GM12878 (cell line): ENCODE measurements around the gene TOX2. TPM values are rescaled to one million over a fixed set of nuclear protein-coding genes. Genes with fewer than 3 reads are reported as not detected.

Source experiments
- ATAC-seq: fragments of 200-7000 bp; cut with Tn5 transposase; 3 replicates; pipeline ENCODE4 v1.9.1; 2020; ENCODE audit warnings: mild to moderate bottlenecking, moderate library complexity
- BruUV-seq: library from RNA; stranded (reverse); fragments of 400-500 nt; replicated peaks from 2 replicates; lab custom pipeline; 2021; lab: Mats Ljungman, UMichigan
- CTCF ChIA-PET: fragments of 300-600 bp; sonication (Branson Sonifier 250); formaldehyde crosslinking; extraction: SDS; loops from one replicate; lab custom pipeline; 2021; ENCODE audit warnings: inconsistent platforms; lab: Yijun Ruan, JAX
- POLR2A ChIA-PET: fragments of 350-600 bp; formaldehyde crosslinking; extraction: SDS; loops from one replicate; lab custom pipeline; 2021; ENCODE audit warnings: inconsistent platforms; lab: Charles Lee
- RAD21 ChIA-PET: fragments of 300-600 bp; sonication (Branson Sonifier 250); formaldehyde crosslinking; loops from one replicate; lab custom pipeline; 2023; ENCODE audit warnings: antibody characterized with exemption; ENCODE audit not compliant: unreplicated experiment; lab: Charles Lee
- SMC1A ChIA-PET: fragments of 300-600 bp; sonication (Branson Sonifier 250); formaldehyde crosslinking; loops from one replicate; lab custom pipeline; 2023; ENCODE audit not compliant: unreplicated experiment, uncharacterized antibody; lab: Charles Lee
- DNase-seq: peaks from one replicate; pipeline ENCODE4 v3.0.0-alpha.2; 2011; ENCODE audit warnings: low read depth, low spot score
- FAIRE-seq: peaks from 3 replicates; lab custom pipeline; 2011; peaks lifted over from hg19 to GRCh38; lab: Jason Lieb, UNC
- H2AFZ ChIP-seq: 2 replicates; pipeline ENCODE4 v1.6.0; 2011; ENCODE audit warnings: low read depth, low read length, control low read depth; ENCODE audit not compliant: control insufficient read depth
- H3K27ac ChIP-seq: 2 replicates; pipeline ENCODE4 v1.5.1; 2011; ENCODE audit warnings: control low read depth; ENCODE audit not compliant: control insufficient read depth, insufficient read depth
- H3K27me3 ChIP-seq, 2 experiments: replicated peaks in 1 of 2; 2 replicates each; pipeline versions ENCODE4 v1.6.0 to v1.6.1; 2011; ENCODE audit warnings: low read length in 1 of 2; ENCODE audit not compliant: control insufficient read depth in 2 of 2, insufficient read depth in 2 of 2
- H3K36me3 ChIP-seq, 2 experiments: 2 replicates each; pipeline ENCODE4 v1.5.1; 2011; ENCODE audit warnings: low read length in 1 of 2; ENCODE audit not compliant: control insufficient read depth in 2 of 2, insufficient read depth in 2 of 2
- H3K4me1 ChIP-seq: 2 replicates; pipeline ENCODE4 v1.6.1; 2011; ENCODE audit warnings: mild to moderate bottlenecking, low read length, moderate library complexity, mixed read lengths; ENCODE audit not compliant: control insufficient read depth, insufficient read depth
- H3K4me2 ChIP-seq: 2 replicates; pipeline ENCODE4 v1.6.0; 2011; ENCODE audit warnings: control low read depth; ENCODE audit not compliant: control insufficient read depth, insufficient read depth
- H3K4me3 ChIP-seq: fragments of 200-600 bp; sonication (generic); 2 replicates; pipeline ENCODE4 v1.5.1; 2016
- H3K79me2 ChIP-seq: 2 replicates; pipeline ENCODE4 v1.6.0; 2011; ENCODE audit warnings: low read length; ENCODE audit not compliant: control insufficient read depth, insufficient read depth
- H3K9ac ChIP-seq: 2 replicates; pipeline ENCODE4 v1.8.0; 2011; ENCODE audit warnings: low read length, control low read depth, mixed read lengths; ENCODE audit not compliant: control insufficient read depth, insufficient read depth
- H3K9me3 ChIP-seq: replicated peaks from 3 replicates; pipeline ENCODE4 v1.5.1; 2011; ENCODE audit warnings: mild to moderate bottlenecking, low read length; ENCODE audit not compliant: control insufficient read depth, insufficient read depth
- H4K20me1 ChIP-seq: 2 replicates; pipeline ENCODE4 v1.6.0; 2011; ENCODE audit not compliant: control insufficient read depth, insufficient read depth
- CTCF ChIP-seq, 3 experiments: IDR thresholded peaks in 2 of 3; conservative IDR thresholded peaks in 1 of 3; 2 replicates each; pipeline ENCODE4 v1.5.1; 2011; ENCODE audit warnings: low read depth in 3 of 3, low read length in 3 of 3, mild to moderate bottlenecking in 3 of 3, control low read depth in 2 of 3, moderate library complexity in 2 of 3, inconsistent platforms in 1 of 3, mixed read lengths in 1 of 3; ENCODE audit not compliant: control insufficient read depth in 2 of 3, insufficient read depth in 1 of 3; ENCODE audit errors: extremely low read depth in 1 of 3
- DPF2 ChIP-seq: fragments of 450-650 bp; IDR thresholded peaks from 2 replicates; pipeline ENCODE4 v1.6.1; 2017; ENCODE audit warnings: mild to moderate bottlenecking
- EGR1 ChIP-seq, 2 experiments: IDR thresholded peaks; 1 replicate in 1 of 2; 2 replicates in 1 of 2; pipeline ENCODE4 v1.6.1; 2011 to 2012; ENCODE audit warnings: low read depth in 2 of 2, low read length in 2 of 2, borderline replicate concordance in 1 of 2, mild to moderate bottlenecking in 1 of 2, moderate library complexity in 1 of 2
- NBN ChIP-seq: fragments of 450-650 bp; IDR thresholded peaks from 2 replicates; pipeline ENCODE4 v1.6.1; 2016
- NR2F1 ChIP-seq: fragments of 450-650 bp; conservative IDR thresholded peaks from 2 replicates; pipeline ENCODE4 v1.6.1; 2017; ENCODE audit warnings: mild to moderate bottlenecking
- POLR2A ChIP-seq: IDR thresholded peaks from 2 replicates; pipeline ENCODE4 v1.6.1; 2011; ENCODE audit warnings: low read depth, mild to moderate bottlenecking, low read length
- RELA ChIP-seq: fragments of 450-650 bp; IDR thresholded peaks from 2 replicates; pipeline ENCODE4 v1.8.0; 2014; ENCODE audit warnings: borderline replicate concordance; ENCODE audit not compliant: partially characterized antibody
- YBX1 ChIP-seq: fragments of 450-650 bp; IDR thresholded peaks from 2 replicates; pipeline ENCODE4 v1.6.1; 2016; ENCODE audit warnings: antibody characterized with exemption
- ZNF24 ChIP-seq: fragments of 450-650 bp; IDR thresholded peaks from 2 replicates; pipeline ENCODE4 v1.6.1; 2017; ENCODE audit warnings: antibody characterized with exemption, mild to moderate bottlenecking
- WGBS: methylation state at CpG from one replicate; pipeline ENCODE4 v1.1.6; 2016; ENCODE audit warnings: low lambda C conversion rate; ENCODE audit not compliant: insufficient replicate concordance, insufficient coverage; ENCODE audit errors: missing lambda C conversion rate; 5-methylcytosine and 5-hydroxymethylcytosine counted together
- in situ Hi-C: fragments of 300-500 bp; cut with MboI; formaldehyde crosslinking; loops from 9 replicates; pipeline ENCODE4 v1.14.3; 2018; ENCODE audit warnings: mixed read lengths
- intact Hi-C: fragments of 100-400 bp; cut with micrococcal nuclease; formaldehyde crosslinking; loops from one replicate; pipeline ENCODE4 v1.14.2; 2022; ENCODE audit not compliant: unreplicated experiment
- polyA plus RNA-seq, 11 experiments: library from polyadenylated mRNA; depleted of rRNA in 4 of 11; unstranded in 6 of 11; stranded (reverse) in 5 of 11; fragments of >200 nt; fragmentation: Nextera tagmentation in 4 of 11; fragmentation: Illumina TruSeq in 1 of 11; extraction: Ambion mirVana in 4 of 11; extraction: Trizol in 1 of 11; gene quantifications; 1 replicate in 1 of 11; 2 replicates in 10 of 11; pipeline versions ENCODE4 v1.2.1 to v1.2.3, GENCODE V29; 2011 to 2016; ENCODE audit warnings: inconsistent platforms in 2 of 11, missing spikeins in 2 of 11, low read depth in 1 of 11
- total RNA-seq, 4 experiments: library from RNA; depleted of rRNA in 3 of 4; stranded (reverse); fragments of >200 nt in 3 of 4; fragmentation: Illumina TruSeq in 1 of 4; extraction: Trizol in 1 of 4; gene quantifications; 2 replicates each; pipeline versions ENCODE4 v1.2.1 to v1.2.3, GENCODE V29; 2013 to 2021
- TF ChIP-seq, protein P1 (sequence below): fragments of 450-650 bp; IDR thresholded peaks from 2 replicates; pipeline ENCODE4 v1.6.1; 2017; ENCODE audit warnings: mild to moderate bottlenecking, low read depth, inconsistent platforms; ENCODE audit not compliant: poor library complexity, severe bottlenecking

Gene TOX2
- total and polyA plus RNA-seq, 10 of the 15 experiments (the other 5 are each of a cell fraction or from before 2014, with no cell fraction given), result 2.6 to 40.5 (median 7.9) TPM

DNA sequence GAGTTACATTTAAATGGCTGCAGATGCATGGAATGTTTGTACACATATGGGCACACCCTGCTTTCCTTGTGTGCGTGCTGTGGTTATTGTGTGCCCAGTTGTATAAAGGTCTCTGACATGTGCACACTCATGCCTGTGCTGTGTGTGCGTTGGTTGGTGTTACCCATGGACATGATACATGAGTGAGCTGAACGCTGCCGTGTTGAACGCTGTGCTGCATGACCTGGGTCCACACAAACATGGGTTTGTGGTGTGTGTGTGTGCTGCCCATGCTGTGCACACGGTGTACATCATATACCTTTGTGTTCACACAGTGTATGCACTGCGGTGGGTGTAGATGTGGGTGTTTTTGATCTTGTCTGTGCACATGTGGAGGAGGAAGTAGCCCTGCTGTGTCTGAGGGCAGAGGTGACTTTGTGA is 54.4 kb downstream of the TOX2 start:
- ChIA-PET CTCF (interaction anchor here (1.0 to 1.8 kb wide), 2 partner anchors 9 to 23 kb away, joined by 3 to 4 read pairs; no protein-coding TSS in a partner anchor), POLR2A (no interaction called here), SMC1A (interaction anchor here (0.9 to 1.4 kb wide), 4 partner anchors 9 to 129 kb away, joined by 3 to 7 read pairs (median 4); no protein-coding TSS in a partner anchor), RAD21 (interaction anchor here (1.7 kb wide), 1 partner anchor 218 kb away, joined by 3 read pairs; no protein-coding TSS in a partner anchor)
- Histone ChIP-seq H3K9ac (no peak overlapping the region), H3K79me2 (no peaks in the 10 kb centered on the region), H3K36me3 (no peaks in the 10 kb centered on the region), H3K27me3 (no peaks in the 10 kb centered on the region), H3K27ac (no peak overlapping the region), H3K9me3 (no peaks in the 10 kb centered on the region), H4K20me1 (no peaks in the 10 kb centered on the region), H2AFZ (no peak overlapping the region), H3K4me2 (no peak overlapping the region), H3K4me3 (no peak overlapping the region), H3K4me1 (peaks cover 9% of the 10 kb centered on the region)
- intact Hi-C loops, result no loop called here
- ATAC-seq (no peak; the same call in 2 of the 3 replicates), FAIRE-seq (no peak), DNase-seq (no peak)
- no peak for TF ChIP-seq DPF2
- no peak for TF ChIP-seq NBN
- TF ChIP-seq POLR2A, result no peak
- no peak for TF ChIP-seq NR2F1
- TF ChIP-seq, protein P1, sequence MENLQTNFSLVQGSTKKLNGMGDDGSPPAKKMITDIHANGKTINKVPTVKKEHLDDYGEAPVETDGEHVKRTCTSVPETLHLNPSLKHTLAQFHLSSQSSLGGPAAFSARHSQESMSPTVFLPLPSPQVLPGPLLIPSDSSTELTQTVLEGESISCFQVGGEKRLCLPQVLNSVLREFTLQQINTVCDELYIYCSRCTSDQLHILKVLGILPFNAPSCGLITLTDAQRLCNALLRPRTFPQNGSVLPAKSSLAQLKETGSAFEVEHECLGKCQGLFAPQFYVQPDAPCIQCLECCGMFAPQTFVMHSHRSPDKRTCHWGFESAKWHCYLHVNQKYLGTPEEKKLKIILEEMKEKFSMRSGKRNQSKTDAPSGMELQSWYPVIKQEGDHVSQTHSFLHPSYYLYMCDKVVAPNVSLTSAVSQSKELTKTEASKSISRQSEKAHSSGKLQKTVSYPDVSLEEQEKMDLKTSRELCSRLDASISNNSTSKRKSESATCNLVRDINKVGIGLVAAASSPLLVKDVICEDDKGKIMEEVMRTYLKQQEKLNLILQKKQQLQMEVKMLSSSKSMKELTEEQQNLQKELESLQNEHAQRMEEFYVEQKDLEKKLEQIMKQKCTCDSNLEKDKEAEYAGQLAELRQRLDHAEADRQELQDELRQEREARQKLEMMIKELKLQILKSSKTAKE, result no peak
- TF ChIP-seq EGR1 (IDR thresholded peaks at IDR 0.05; ENCODE audit: borderline replicate concordance in 1 of 2, low read depth in 2 of 2, low read length in 2 of 2), result no peak
- TF ChIP-seq ZNF24, result no peak
- TF ChIP-seq CTCF (IDR thresholded peaks at IDR 0.05 in 2 of 3, conservative IDR thresholded peaks at IDR 0.05 in 1 of 3; ENCODE audit: control insufficient read depth in 2 of 3, extremely low read depth in 1 of 3, insufficient read depth in 1 of 3, low read depth in 3 of 3, low read length in 3 of 3), result no peak
- TF ChIP-seq YBX1, result no peak
- no peak for TF ChIP-seq RELA
- BruUV-seq, result no TSS peak
- WGBS, result 70% methylated on average over 7 of the region's 7 CpGs
- in situ Hi-C loops, result no loop called here
